ENCODE measurements around the gene SCAMP3. TPM values are rescaled to one million over a fixed set of nuclear protein-coding genes. Genes with fewer than 3 reads are reported as not detected.

The SCAMP3 gene
- total and polyA plus RNA-seq, 4 donors, result 14.9 to 47.0 (median 31.7) TPM

- Histone ChIP-seq H3K9me3 (ENCODE audit: control insufficient read depth in 4 of 4, low read length in 3 of 4) (no peaks in the 10 kb centered on the region), H3K27ac (ENCODE audit: low read depth in 1 of 2, low read length in 2 of 2) (no peak overlapping the region), H3K36me3 (ENCODE audit: control insufficient read depth in 4 of 4, insufficient read depth in 3 of 4, low read depth in 1 of 4, low read length in 3 of 4) (peaks cover 23 to 63% (median 57%) of the 10 kb centered on the region in 4 donors), H3K9ac (ENCODE audit: low read depth in 1 of 2, low read length in 2 of 2) (no peak overlapping the region), H3K4me1 (ENCODE audit: control insufficient read depth in 4 of 4, insufficient read depth in 4 of 4, low read length in 3 of 4) (peaks cover 0 to 18% (median 10%) of the 10 kb centered on the region in 4 donors), H3K4me3 (ENCODE audit: low read depth in 1 of 3, low read length in 3 of 3) (no peak overlapping the region), H3K27me3 (ENCODE audit: control insufficient read depth in 4 of 4, insufficient read depth in 4 of 4, low read length in 3 of 4) (no peaks in the 10 kb centered on the region)
- TF ChIP-seq RXRA (IDR thresholded peaks at IDR 0.05) (no peak), HNF4A (conservative IDR thresholded peaks at IDR 0.05) (no peak), FOXA2 (IDR thresholded peaks at IDR 0.05) (no peak), MAX (IDR thresholded peaks at IDR 0.05) (no peak), REST (IDR thresholded peaks at IDR 0.05) (no peak), GABPA (IDR thresholded peaks at IDR 0.05 in 1 of 2, conservative IDR thresholded peaks at IDR 0.05 in 1 of 2) (no peak), RAD21 (IDR thresholded peaks at IDR 0.05) (no peak), TAF1 (conservative IDR thresholded peaks at IDR 0.05) (no peak), JUND (IDR thresholded peaks at IDR 0.05) (no peak), SP1 (IDR thresholded peaks at IDR 0.05) (no peak)
- no peak for DNase-seq (ENCODE audit: low spot score)
- 95% methylated on average over 21 of the region's 21 CpGs for WGBS
Observed at GRCh38 chr1:155268630-155269029, 6.5 kb upstream of the SCAMP3 start.

- no peaks in the 10 kb centered on the region for H3K27me3 ChIP-seq (ENCODE audit: control insufficient read depth in 4 of 4, insufficient read depth in 4 of 4, low read length in 3 of 4)
- H3K9me3 ChIP-seq (ENCODE audit: control insufficient read depth in 4 of 4, low read length in 3 of 4), result no peaks in the 10 kb centered on the region
- peaks cover 23 to 69% (median 62%) of the 10 kb centered on the region in 4 donors for H3K36me3 ChIP-seq (ENCODE audit: control insufficient read depth in 4 of 4, insufficient read depth in 3 of 4, low read depth in 1 of 4, low read length in 3 of 4)
- no peak for DNase-seq (ENCODE audit: low spot score)
- H3K4me1 ChIP-seq (ENCODE audit: control insufficient read depth in 4 of 4, insufficient read depth in 4 of 4, low read length in 3 of 4), result peaks cover 0 to 15% (median 10%) of the 10 kb centered on the region in 4 donors
- 97% methylated on average over 2 of the region's 2 CpGs for WGBS
- H3K27ac ChIP-seq (ENCODE audit: low read depth in 1 of 2, low read length in 2 of 2), result no peak overlapping the region
- no peak overlapping the region for H3K4me3 ChIP-seq (ENCODE audit: low read depth in 1 of 3, low read length in 3 of 3)
- TF ChIP-seq, protein P1, sequence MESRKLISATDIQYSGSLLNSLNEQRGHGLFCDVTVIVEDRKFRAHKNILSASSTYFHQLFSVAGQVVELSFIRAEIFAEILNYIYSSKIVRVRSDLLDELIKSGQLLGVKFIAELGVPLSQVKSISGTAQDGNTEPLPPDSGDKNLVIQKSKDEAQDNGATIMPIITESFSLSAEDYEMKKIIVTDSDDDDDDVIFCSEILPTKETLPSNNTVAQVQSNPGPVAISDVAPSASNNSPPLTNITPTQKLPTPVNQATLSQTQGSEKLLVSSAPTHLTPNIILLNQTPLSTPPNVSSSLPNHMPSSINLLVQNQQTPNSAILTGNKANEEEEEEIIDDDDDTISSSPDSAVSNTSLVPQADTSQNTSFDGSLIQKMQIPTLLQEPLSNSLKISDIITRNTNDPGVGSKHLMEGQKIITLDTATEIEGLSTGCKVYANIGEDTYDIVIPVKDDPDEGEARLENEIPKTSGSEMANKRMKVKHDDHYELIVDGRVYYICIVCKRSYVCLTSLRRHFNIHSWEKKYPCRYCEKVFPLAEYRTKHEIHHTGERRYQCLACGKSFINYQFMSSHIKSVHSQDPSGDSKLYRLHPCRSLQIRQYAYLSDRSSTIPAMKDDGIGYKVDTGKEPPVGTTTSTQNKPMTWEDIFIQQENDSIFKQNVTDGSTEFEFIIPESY (IDR thresholded peaks at IDR 0.05), result no peak
- no peak for TF ChIP-seq FOXA1 (IDR thresholded peaks at IDR 0.05)
- no peak for TF ChIP-seq YY1 (IDR thresholded peaks at IDR 0.05)
- no peak for TF ChIP-seq TAF1 (conservative IDR thresholded peaks at IDR 0.05)
- TF ChIP-seq RAD21 (IDR thresholded peaks at IDR 0.05), result no peak
- TF ChIP-seq GABPA (IDR thresholded peaks at IDR 0.05 in 1 of 2, conservative IDR thresholded peaks at IDR 0.05 in 1 of 2), result no peak
- TF ChIP-seq, protein P2, sequence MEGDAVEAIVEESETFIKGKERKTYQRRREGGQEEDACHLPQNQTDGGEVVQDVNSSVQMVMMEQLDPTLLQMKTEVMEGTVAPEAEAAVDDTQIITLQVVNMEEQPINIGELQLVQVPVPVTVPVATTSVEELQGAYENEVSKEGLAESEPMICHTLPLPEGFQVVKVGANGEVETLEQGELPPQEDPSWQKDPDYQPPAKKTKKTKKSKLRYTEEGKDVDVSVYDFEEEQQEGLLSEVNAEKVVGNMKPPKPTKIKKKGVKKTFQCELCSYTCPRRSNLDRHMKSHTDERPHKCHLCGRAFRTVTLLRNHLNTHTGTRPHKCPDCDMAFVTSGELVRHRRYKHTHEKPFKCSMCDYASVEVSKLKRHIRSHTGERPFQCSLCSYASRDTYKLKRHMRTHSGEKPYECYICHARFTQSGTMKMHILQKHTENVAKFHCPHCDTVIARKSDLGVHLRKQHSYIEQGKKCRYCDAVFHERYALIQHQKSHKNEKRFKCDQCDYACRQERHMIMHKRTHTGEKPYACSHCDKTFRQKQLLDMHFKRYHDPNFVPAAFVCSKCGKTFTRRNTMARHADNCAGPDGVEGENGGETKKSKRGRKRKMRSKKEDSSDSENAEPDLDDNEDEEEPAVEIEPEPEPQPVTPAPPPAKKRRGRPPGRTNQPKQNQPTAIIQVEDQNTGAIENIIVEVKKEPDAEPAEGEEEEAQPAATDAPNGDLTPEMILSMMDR (IDR thresholded peaks at IDR 0.05; ENCODE audit: low read depth, low read length, missing input control), result no peak
- no peak for TF ChIP-seq SP1 (IDR thresholded peaks at IDR 0.05)
- no peak for TF ChIP-seq HNF4A (conservative IDR thresholded peaks at IDR 0.05)
- TF ChIP-seq EGR1 (IDR thresholded peaks at IDR 0.05; ENCODE audit: low read depth in 2 of 2), result no peak
- TF ChIP-seq ATF3 (IDR thresholded peaks at IDR 0.05), result no peak
- TF ChIP-seq RXRA (IDR thresholded peaks at IDR 0.05), result no peak
- no peak for TF ChIP-seq JUND (IDR thresholded peaks at IDR 0.05)
- no peak for TF ChIP-seq NR2F2 (IDR thresholded peaks at IDR 0.05)
- no peak for TF ChIP-seq REST (IDR thresholded peaks at IDR 0.05)
- no peak for TF ChIP-seq MAX (IDR thresholded peaks at IDR 0.05)
- no peak for TF ChIP-seq FOXA2 (IDR thresholded peaks at IDR 0.05)
- H3K9ac ChIP-seq (ENCODE audit: low read depth in 1 of 2, low read length in 2 of 2), result no peak overlapping the region
Observed at GRCh38 chr1:155267373-155267772, 5.2 kb upstream of the SCAMP3 start.
